ENCODE data around the gene MAGEB16. TPM values are rescaled to one million over a fixed set of nuclear protein-coding genes. Genes with fewer than 3 reads are reported as not detected.

The MAGEB16 gene
- total and polyA plus RNA-seq, 4 donors, result not detected

DNA sequence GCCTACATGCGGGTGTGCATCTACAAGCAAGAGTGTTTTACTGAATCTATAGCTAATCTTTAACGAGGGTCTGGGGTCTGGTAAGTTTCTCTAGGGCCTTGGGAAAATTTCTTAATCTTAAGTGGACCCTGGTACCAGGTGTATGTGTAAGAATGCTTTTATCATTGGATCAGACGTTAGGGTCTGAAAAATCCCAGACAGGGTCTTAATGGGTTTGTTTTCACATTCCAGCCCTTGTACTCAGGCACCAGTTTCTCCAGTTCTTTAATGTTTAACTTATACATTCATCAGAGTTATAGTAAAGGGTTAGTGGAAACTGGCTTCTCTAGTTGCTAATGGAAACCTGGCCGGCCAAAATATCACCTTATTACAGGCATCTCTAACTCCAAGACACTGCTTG lies 11.6 kb downstream of the MAGEB16 start:
- no peaks in the 10 kb centered on the region for H3K4me1 ChIP-seq (ENCODE audit: control insufficient read depth in 4 of 4, insufficient read depth in 4 of 4, low read length in 3 of 4)
- no peaks in the 10 kb centered on the region for H3K36me3 ChIP-seq (ENCODE audit: control insufficient read depth in 4 of 4, insufficient read depth in 3 of 4, low read depth in 1 of 4, low read length in 3 of 4)
- no peak overlapping the region for H3K4me3 ChIP-seq (ENCODE audit: low read depth in 1 of 3, low read length in 3 of 3)
- no peaks in the 10 kb centered on the region for H3K9me3 ChIP-seq (ENCODE audit: control insufficient read depth in 4 of 4, low read length in 3 of 4)
- H3K9ac ChIP-seq (ENCODE audit: low read depth in 1 of 2, low read length in 2 of 2), result no peak overlapping the region
- no peak for TF ChIP-seq SP1 (IDR thresholded peaks at IDR 0.05)
- TF ChIP-seq, protein P1, sequence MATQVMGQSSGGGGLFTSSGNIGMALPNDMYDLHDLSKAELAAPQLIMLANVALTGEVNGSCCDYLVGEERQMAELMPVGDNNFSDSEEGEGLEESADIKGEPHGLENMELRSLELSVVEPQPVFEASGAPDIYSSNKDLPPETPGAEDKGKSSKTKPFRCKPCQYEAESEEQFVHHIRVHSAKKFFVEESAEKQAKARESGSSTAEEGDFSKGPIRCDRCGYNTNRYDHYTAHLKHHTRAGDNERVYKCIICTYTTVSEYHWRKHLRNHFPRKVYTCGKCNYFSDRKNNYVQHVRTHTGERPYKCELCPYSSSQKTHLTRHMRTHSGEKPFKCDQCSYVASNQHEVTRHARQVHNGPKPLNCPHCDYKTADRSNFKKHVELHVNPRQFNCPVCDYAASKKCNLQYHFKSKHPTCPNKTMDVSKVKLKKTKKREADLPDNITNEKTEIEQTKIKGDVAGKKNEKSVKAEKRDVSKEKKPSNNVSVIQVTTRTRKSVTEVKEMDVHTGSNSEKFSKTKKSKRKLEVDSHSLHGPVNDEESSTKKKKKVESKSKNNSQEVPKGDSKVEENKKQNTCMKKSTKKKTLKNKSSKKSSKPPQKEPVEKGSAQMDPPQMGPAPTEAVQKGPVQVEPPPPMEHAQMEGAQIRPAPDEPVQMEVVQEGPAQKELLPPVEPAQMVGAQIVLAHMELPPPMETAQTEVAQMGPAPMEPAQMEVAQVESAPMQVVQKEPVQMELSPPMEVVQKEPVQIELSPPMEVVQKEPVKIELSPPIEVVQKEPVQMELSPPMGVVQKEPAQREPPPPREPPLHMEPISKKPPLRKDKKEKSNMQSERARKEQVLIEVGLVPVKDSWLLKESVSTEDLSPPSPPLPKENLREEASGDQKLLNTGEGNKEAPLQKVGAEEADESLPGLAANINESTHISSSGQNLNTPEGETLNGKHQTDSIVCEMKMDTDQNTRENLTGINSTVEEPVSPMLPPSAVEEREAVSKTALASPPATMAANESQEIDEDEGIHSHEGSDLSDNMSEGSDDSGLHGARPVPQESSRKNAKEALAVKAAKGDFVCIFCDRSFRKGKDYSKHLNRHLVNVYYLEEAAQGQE (IDR thresholded peaks at IDR 0.05), result no peak
- TF ChIP-seq HNF4G (IDR thresholded peaks at IDR 0.05), result no peak
- TF ChIP-seq, protein P2, sequence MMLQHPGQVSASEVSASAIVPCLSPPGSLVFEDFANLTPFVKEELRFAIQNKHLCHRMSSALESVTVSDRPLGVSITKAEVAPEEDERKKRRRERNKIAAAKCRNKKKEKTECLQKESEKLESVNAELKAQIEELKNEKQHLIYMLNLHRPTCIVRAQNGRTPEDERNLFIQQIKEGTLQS (IDR thresholded peaks at IDR 0.05), result no peak
- no peak for TF ChIP-seq RXRA (IDR thresholded peaks at IDR 0.05)
- TF ChIP-seq FOXA1 (IDR thresholded peaks at IDR 0.05), result no peak
- no peak for TF ChIP-seq TAF1 (conservative IDR thresholded peaks at IDR 0.05)
- no peak for TF ChIP-seq JUND (IDR thresholded peaks at IDR 0.05)
- TF ChIP-seq GABPA (IDR thresholded peaks at IDR 0.05 in 1 of 2, conservative IDR thresholded peaks at IDR 0.05 in 1 of 2), result no peak
- no peak for TF ChIP-seq EGR1 (IDR thresholded peaks at IDR 0.05; ENCODE audit: low read depth in 2 of 2)
- TF ChIP-seq, protein P3, sequence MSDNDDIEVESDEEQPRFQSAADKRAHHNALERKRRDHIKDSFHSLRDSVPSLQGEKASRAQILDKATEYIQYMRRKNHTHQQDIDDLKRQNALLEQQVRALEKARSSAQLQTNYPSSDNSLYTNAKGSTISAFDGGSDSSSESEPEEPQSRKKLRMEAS (IDR thresholded peaks at IDR 0.05), result no peak
- TF ChIP-seq, protein P4, sequence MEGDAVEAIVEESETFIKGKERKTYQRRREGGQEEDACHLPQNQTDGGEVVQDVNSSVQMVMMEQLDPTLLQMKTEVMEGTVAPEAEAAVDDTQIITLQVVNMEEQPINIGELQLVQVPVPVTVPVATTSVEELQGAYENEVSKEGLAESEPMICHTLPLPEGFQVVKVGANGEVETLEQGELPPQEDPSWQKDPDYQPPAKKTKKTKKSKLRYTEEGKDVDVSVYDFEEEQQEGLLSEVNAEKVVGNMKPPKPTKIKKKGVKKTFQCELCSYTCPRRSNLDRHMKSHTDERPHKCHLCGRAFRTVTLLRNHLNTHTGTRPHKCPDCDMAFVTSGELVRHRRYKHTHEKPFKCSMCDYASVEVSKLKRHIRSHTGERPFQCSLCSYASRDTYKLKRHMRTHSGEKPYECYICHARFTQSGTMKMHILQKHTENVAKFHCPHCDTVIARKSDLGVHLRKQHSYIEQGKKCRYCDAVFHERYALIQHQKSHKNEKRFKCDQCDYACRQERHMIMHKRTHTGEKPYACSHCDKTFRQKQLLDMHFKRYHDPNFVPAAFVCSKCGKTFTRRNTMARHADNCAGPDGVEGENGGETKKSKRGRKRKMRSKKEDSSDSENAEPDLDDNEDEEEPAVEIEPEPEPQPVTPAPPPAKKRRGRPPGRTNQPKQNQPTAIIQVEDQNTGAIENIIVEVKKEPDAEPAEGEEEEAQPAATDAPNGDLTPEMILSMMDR (IDR thresholded peaks at IDR 0.05; ENCODE audit: low read depth, low read length, missing input control), result no peak
- no peak for DNase-seq (ENCODE audit: low spot score)
- H3K27me3 ChIP-seq (ENCODE audit: control insufficient read depth in 4 of 4, insufficient read depth in 4 of 4, low read length in 3 of 4), result no peaks in the 10 kb centered on the region
- 48% methylated on average over 4 of the region's 4 CpGs for WGBS
- H3K27ac ChIP-seq (ENCODE audit: low read depth in 1 of 2, low read length in 2 of 2), result no peak overlapping the region

DNA sequence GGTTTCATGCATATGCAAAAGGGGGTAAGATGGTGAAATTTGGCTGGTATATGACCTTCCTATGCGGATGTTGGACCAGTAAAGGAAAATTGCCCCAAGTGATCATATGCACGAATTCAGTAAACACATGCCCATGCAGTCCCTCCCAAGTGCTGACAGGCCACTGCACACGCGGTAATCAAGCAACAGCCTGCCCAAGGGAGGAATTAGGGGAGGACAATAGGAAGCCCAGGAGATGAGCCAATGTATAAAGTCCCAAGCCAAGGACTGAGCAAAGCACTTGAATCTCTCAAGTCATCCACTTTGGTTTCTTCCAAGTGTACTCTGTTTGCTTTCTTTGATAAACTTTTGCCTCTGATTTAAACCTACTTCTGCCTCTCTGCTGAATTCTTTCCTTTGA lies 21.1 kb downstream of the MAGEB16 start:
- WGBS, result 84% methylated on average over 4 of the region's 4 CpGs
- no peaks in the 10 kb centered on the region for H3K4me1 ChIP-seq (ENCODE audit: control insufficient read depth in 4 of 4, insufficient read depth in 4 of 4, low read length in 3 of 4)
- H3K4me3 ChIP-seq (ENCODE audit: low read depth in 1 of 3, low read length in 3 of 3), result no peak overlapping the region
- H3K36me3 ChIP-seq (ENCODE audit: control insufficient read depth in 4 of 4, insufficient read depth in 3 of 4, low read depth in 1 of 4, low read length in 3 of 4), result no peaks in the 10 kb centered on the region
- no peaks in the 10 kb centered on the region for H3K27me3 ChIP-seq (ENCODE audit: control insufficient read depth in 4 of 4, insufficient read depth in 4 of 4, low read length in 3 of 4)
- H3K9me3 ChIP-seq (ENCODE audit: control insufficient read depth in 4 of 4, low read length in 3 of 4), result no peaks in the 10 kb centered on the region
- H3K27ac ChIP-seq (ENCODE audit: low read depth in 1 of 2, low read length in 2 of 2), result no peak overlapping the region
- no peak overlapping the region for H3K9ac ChIP-seq (ENCODE audit: low read depth in 1 of 2, low read length in 2 of 2)
- no peak for TF ChIP-seq FOXA1 (IDR thresholded peaks at IDR 0.05)
- no peak for TF ChIP-seq FOXA2 (IDR thresholded peaks at IDR 0.05)
- no peak for TF ChIP-seq NR2F2 (IDR thresholded peaks at IDR 0.05)
- TF ChIP-seq HNF4A (conservative IDR thresholded peaks at IDR 0.05), result no peak
- no peak for TF ChIP-seq JUND (IDR thresholded peaks at IDR 0.05)
- TF ChIP-seq TAF1 (conservative IDR thresholded peaks at IDR 0.05), result no peak
- TF ChIP-seq, protein P4 (IDR thresholded peaks at IDR 0.05; ENCODE audit: low read depth, low read length, missing input control), result no peak
- no peak for TF ChIP-seq YY1 (IDR thresholded peaks at IDR 0.05)
- no peak for TF ChIP-seq HNF4G (IDR thresholded peaks at IDR 0.05)
- no peak for DNase-seq (ENCODE audit: low spot score)

All from liver (tissue), 9 donors.